ENCODE measurements around the gene TMEM232.
"Not testable (repeated sequence)": the region's sequence is repeated elsewhere in the genome, so short reads cannot be mapped to it uniquely, and the experiment has no call there.

TMEM232 gene

DNA sequence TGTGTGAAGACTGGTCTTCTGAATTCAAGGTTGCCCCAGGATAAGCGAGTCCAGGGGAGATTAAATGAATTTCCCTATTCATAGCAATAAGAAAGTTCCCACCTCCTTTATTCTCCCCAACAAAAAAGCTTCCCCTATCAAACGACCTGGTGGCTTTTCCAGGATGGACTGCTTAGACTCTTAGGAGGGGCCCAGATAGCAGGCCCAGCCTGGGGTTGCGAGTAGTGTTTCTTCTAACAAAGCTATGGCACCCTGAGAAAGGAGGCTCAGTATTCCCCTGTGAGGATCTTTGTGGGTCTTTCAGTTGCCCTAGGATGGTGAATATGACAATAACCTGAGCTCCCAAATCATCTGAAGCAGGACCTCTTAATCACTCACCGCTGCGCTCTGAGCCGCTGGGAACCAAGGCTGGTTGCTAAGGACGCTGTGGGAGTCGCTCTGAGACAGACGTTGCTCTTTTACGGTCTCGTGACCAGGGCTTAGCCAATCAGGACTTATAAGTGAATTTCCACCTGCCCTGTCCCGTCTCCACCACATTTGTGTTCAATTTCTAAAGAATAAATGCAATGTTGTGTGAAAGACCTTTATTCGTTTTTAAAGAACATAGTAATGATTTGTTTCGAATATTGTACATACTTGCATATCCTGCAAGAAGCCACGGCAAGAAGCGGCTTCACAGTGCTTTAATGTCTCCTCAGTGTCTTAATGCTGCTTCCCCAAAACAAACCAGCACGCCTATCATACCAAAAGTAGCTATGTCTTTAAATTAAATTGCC, at the start of gene TMEM232:
TSS of gene TMEM232 (minus strand) at position 423 of the 776 bp plus-strand sequence. CDS start 59,319 bp downstream, outside the sequence.
- peak; percentile 7 to 44 (median 24) for DNase-seq

DNA sequence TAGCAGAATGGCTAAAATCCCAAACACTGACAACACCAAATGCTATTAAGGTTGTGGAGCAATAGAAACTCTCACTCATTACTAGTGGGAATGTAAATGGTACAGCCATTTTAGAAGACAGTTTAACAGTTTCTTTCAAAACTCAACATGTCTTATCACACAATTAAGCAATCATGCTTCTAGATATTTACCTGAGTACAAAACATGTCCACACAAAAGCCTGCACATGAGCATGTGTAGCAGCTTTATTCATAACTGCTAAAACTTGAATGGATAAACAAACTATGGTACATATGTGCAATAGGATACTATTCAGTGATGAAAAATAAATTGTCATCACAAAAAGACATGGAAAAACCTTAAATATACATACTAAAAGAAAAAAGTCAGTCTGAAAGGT, 43.8 kb upstream of the TMEM232 start:
- DNase-seq, result no peak

DNA sequence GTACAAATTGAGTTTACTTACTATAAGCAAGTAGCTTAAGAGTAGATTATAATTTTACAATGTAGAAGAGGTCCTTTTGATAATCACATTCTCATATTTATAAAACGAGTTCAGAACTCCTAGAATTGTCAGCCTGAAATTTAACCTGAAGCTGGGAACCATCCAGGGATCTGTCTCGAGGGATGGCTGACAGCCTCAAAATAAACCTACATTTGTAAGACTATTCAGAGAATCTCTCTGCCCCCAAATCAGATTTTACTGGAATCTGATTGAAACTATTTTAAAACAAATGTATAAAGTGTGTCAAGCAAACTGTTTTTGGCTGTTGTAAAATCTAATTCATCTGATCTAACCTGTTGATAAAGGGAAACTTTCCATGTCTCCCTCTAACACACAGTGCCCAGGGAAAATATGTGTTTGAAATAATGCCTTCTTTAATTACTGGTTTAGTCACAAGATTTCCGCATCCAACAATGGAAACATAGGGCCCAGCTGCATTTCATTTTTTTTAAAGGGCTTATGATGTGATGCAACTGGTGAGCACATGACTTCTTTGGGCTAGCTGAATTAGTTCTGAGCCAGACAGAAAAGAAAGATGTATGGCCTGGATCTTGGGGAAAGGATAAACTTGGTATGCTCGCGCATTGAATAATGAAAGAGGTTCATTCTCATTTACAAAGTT, 42.7 kb upstream of the TMEM232 start:
- no peak for DNase-seq

DNA sequence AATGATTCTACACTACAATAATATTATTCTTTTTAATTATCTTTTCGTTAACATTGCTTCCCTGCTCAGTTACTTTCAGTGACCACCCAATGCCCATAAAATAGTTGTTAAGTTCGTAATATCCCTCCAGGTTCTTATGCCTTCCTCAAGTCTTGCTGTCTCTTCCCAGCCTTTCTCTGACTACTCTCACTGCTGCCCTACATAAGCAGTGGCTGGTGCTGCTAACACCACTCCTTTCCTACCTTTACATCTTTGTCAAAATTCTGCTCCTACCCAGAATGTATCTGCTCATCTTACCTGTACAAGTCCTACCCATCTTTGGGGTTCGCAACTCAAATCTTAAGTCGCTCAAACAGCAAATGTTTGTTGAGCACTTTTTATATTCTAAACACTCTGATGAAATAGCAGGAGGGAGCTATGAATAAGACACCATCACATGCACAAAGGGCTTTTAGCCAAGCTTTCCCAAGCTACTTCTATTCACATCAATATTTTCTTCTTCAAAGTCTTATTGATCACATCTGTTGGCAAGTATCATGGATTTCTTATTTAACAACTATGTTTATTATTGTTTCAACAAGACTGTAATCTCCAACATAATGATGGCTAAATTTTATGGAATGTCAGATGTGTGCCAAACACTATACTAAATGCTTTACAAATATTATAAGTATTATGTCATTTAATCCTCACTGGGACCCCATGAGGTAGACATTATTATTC, 41.8 kb upstream of the TMEM232 start:
- no peak for DNase-seq

DNA sequence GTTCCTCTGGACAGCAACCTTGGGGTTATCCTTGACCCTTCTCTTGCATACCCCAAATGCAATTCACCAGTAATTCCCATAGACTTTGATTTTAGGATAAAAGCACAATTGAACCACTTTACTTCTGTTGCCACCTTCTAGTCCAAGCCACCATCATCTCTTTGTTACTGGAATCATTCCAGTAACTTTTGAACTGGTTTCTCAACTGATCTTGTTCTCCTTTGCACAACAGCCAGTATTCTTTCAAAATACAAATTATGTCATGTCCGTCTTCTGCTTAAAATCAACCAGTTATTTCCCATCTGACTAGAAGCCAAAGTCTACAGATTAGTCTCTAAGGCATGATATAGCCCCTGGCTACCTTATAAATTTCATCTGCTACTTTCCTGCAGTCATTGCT, 33.7 kb upstream of the TMEM232 start:
- no peak for DNase-seq

DNA sequence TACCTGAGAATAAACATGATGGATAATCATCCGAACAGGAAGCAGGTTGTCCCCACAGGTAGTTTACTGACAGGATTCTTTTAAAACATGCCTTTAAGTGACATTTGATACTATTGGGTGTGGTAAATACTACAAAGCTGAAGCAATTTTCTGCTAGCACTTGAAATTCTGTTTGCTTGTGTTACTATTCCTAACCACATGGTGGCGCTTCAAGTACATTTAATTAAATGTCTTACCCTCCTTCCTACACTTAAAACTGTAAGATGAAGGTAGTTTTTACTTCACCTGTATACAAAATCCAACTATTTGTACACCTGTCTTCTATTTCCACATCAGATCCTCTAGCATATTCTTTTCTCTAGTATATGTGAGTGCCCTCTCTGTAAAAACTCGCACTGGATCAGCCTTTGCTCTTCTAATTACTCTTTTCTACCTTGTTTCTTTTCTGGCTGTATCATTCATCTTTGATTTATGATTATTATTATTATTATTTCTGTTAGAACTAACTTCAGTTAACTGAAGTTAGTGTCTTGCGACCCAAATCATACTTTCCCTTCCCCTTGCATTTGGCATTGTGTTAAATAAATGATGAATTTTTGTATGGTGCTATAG, 30.8 kb upstream of the TMEM232 start:
- DNase-seq, result no peak

DNA sequence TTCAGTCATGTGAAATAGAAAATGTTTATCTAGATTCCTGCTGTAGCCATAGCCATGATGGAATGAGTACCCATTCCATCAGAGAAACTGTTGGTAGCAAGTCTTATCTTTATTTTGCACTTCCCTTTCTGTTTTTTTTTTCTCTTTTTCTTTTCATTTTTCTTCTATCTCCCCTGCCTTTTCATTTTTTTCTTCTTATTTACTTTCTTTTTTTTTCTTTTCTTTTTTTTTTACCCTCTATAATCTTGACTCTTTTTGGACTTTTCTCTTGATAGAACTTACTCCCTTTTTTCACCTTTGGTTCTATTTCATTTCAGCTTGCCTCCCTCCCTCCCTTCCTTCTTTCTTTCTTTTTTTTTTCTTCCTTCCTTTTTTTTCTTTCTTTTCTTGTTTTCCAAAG, 27.7 kb upstream of the TMEM232 start:
- DNase-seq, result no peak

DNA sequence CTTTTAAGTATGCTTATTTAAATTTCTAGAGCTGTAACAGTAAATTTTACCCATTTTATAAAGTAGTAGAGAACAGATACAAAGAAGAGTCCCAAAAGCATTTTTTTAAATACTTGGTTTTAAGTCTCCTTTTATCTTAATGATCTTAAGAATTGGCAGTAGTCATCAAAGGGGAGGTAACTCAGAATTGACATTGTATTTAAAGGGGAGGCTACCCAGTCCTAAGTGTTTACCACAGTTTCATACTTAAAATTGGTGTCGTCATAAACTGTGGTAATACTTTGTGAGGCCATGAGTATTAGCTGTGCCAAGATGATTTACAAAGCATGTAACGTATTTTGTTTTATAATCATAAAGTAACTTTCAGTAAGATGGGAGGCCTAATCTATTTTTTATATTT, 27.1 kb upstream of the TMEM232 start:
- no peak for DNase-seq

DNA sequence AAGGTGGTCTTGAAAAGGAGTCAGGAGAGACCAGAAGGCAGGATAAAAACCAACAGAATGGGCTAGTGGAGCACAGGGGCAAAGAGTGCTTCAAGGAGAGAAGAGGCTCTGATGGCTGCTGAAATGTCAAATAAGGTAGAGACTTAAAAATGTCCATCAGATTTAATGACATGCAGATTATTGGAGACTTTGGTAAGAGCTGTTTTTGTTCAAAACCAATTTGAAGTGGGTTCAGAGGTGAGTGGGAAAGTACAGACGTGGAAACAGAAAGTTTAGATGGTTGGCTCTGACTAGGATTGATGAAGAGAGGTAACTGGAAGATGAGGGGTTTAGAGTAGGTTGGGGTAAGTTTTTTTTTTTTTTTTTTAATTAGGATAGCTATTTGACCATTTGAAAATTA, 26.5 kb upstream of the TMEM232 start:
- DNase-seq, result no peak

DNA sequence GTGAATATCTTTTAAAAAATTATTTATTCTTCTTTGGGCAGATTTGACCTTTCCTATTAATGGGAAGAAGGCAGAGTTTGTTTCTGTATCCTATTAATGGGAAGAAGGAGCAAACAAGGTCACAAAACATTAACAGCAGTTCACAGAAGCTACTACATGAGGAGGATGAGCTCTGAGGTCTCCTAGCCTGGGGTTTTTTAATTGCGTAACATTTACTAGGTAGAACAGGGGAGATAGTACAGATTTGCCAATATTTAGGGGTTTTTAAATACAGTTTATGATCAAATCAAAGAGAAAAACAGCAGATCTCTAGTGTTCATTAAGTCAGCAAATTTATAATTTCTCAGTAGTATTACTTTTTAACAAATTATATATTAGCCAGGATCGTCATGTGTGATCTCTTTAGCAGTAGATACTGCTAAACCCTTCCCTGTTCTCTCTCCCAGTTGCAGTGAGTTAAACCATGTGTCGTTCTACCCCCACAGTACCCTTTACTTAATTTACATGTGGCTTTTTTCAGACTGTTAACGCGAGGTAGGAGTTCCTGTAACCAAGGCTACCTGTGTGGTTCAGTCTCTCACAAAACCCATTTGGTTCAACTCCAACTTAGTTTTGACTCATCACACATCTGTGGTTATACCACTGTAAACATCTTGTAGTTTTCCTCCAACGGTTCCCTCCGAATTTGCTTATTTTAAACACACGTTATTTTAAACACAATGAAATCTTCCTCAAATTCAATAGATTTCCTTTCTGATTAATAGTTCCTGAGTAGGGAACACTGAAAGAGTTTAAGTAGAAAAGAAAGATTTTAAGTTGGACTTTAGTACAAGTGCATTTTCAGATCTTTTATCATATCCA, 25.7 kb upstream of the TMEM232 start:
- no peak for DNase-seq

DNA sequence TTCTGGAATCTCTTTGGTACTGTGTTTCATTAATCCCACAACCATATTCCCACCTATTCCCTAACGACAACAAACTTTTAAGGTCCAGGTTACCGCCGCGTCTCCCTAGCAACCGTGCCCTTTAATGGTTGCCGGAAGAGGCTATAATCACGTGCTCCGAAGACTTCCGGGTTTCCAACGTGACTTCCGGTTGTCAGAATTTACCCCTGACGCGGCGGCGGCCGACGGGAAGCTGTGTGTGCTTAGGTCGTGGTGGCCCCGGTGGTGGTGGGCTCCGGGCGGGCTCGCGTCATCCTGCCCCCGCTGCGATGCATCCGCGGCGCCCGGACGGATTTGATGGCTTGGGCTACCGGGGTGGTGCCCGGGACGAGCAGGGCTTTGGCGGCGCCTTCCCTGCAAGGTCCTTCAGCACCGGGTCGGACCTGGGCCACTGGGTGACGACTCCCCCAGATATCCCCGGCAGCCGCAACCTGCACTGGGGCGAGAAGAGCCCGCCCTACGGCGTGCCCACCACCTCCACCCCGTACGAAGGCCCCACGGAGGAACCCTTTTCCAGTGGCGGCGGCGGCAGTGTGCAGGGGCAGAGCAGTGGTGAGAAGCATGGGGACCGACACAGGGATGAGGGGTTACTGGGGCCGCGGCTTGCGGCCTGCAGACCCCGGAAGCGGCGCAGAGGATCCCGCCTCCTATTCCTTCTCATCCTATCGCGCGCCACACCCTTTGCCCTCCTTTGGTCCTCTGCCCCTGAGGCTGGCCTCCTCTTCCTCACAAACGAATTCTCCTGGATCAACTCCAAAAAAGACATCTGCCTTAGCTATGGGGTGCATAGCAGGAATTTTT, 12.6 kb upstream of the TMEM232 start, which contains the start of gene SLC25A46:
TSS of gene SLC25A46 (plus strand) at position 196 of the 840 bp plus-strand sequence. CDS start at position 309, 113 bp downstream.
- DNase-seq, result peak; percentile 54 to 77 (median 70)

DNA sequence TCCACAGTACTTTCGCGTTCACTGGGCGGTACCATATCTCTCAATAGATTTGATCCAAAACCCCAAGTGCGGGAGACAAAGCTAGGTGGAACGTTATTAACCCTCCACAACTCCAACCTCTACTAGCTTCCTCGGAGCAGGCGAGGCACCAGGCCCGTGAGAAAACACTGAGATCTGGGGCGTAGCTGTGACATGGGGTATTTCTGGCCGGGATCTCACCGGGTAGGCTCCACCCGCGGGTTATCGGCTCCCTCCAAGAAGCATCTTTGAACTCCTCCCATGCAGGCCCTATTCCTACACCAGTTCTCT, 12.0 kb upstream of the TMEM232 start:
- DNase-seq, result peak in 2 of 4 experiments; percentile 22 to 40

DNA sequence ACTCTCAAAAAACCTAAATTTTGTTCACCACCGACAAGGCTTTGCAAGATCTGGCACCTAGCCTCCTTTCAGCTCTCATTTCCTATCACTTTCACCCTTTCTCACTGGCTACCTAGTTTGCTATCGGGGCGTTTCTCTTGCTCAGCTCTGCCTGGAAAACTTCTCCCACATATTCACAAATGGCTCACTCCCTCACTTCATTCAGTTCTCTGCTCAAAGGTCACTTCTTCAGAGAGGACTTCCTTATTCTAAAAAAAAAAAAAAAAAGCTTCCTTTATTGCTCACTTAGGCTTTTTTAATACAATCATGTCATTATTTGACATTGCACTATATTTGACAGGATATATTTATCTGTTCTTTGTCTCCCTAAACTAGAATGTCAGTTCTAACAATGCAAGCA, 10.3 kb upstream of the TMEM232 start:
- no peak for DNase-seq

DNA sequence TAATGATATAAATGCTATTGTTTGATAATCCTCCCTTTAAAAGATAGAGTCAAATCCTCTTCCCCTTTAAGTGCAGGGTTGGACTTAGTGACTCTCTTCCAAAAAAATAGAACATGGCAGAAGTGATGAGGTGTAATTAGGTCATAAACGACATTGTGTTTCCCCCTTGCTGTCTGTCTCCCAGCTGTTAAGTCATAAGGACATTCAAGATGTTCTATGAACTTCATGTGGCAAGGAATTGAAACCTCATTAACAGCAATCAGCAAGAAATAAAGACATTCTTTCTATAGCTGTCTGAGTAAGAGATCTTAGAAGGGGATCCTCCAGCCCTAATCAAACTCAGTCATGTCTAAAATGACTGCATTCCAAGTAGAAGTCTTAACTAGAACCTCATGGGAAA, 9.1 kb upstream of the TMEM232 start:
- DNase-seq, result no peak

DNA sequence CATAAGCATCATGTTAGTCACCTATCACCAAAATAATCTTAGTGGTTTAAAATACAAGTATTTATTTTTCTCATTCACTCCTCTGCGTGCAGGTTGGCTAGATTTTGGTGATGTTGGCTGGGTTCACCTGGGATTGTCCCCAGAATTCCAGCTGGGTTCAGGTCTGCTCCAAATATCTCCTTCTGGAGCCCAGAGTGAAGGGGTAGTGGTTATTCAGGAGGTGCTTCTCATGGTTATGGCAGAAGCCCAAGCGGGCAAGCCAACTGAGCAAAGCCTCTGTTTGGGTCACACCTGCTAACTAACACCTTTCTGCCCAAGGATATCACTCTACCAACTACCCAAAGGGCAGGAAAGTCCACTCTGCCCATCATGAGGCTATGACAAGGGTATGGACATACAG, 7.6 kb upstream of the TMEM232 start:
- no peak for DNase-seq

DNA sequence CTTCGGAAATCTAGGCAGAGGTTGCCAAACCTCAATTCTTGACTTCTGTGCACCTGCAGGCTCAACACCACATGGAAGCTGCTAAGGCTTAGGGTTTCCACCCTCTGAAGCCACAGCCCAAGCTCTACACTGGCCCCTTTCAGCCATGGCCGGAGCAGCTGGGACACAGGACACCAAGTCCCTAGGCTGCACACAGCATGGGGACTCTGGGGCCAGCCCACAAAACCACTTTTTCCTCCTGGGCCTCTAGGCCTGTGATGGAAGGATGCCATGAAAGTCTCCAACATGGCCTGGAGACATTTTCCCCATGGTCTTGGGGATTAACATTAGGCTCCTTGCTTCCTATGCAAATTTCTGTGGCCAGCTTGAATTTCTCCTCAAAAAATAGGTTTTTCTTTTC, 5.0 kb upstream of the TMEM232 start:
- not testable (repeated sequence) for DNase-seq

DNA sequence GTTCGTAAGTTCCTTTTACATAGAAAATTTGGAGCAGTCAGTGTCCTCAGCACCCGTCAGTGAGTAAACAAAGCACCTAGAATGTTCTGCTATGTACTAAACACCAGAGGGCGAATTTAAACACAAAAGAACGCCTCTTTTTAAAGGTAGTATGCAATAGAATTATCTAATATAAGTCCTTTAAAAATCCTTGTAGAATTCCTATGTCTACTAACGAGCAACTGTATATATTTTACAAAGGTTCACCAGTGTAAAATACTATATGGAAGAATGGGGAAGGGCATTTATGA, 499 bp upstream of the TMEM232 start:
- DNase-seq, result no peak

DNA sequence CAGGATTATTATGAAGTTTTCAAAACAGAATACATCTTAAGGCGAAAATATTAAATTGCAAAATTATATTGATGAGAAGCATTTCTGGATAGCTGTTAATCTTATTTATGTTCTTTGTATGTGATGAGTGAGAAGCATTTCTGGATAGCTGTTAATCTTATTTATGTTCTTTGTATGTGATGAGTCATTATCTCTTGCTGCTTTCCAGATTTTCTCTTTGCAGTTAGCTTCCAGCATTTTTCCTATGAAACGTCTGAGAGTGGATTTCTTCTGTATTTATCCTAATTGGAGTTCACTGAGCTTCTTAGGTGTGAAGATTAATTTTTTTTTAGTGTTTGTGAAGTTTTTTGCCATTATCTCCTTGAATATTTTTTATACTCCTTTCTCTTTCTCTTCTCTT, 8.2 kb downstream of the TMEM232 start:
- DNase-seq, result no peak

DNA sequence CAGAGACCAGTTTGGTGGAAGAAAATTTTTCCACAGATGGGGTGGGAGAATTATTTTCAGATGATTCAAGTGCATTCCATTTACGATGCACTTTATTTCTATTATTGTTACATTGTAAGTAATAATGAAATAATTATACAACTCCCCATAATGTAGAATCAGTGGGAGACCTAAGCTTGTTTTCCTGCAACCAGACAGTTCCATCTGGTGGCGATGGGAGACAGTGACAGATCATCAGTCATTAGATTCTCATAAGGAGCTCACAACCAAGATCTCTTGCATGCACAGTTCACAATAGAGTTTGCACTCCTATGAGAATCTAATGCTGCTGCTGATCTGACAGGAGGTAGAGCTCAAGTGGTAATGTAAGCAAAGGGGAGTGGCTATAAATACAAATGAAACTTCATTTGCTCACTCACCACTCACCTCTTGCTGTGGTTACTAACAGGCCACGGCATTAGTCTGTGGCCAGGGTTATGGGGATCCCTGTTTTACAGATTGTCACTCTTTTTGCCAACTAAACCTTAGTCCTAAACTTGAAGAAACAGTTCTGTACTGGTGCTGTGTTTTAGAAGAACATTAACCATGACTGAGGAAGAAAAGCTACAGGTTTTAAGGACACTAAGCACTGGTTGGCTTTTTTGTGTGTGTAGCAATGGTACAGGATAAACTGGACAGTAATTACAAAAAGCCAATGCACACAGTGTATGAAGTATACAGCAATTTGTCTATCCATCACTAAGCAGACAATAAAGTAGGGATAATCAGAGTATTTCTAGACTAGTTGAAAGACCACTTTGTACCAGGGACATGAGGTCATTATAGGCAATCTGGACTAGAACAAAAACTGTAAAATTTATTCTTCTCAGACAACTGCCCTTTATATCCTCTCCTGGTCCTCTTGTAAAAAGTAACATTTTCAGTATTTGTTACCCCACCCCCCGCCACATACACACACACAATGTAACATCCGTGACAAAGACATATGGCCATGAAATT, 9.9 kb downstream of the TMEM232 start:
- DNase-seq, result no peak

DNA sequence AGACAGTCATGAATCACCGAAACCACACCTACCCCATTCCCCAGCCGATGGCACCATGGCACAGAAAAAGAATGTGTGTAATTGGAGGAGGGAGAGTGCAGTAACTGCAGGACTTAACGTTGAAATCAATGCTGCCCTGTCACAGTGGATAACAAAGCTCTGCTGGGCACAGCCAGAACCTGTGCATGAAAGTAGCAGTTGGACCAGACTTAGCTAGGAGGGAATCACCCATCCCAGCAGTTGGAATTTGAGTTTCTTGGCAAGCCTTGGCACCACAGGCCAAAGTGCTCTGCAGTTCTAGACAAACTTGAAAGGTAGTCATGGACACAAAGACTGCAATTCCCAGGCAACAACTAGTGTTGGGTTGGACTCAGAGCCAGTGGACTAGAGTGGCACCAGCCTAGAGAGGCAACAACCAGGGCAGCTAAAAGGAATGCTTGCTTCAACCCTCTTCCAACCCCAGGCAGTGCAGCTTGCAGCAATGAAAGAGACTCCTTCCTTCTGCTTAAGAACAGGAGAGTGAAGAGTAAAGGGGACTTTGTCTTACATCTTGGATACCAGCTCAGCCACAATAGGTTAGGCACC, 19.1 kb downstream of the TMEM232 start:
- no peak for DNase-seq
